Prostate gland (tissue), 2 donors: Measurements from ENCODE around the gene KANSL3.

Experiments
- CTCF ChIP-seq, 4 experiments: fragments of 200-600 bp in 2 of 4; fragments of 450-650 bp in 2 of 4; sonication (generic) in 2 of 4; IDR thresholded peaks; 1 replicate in 3 of 4; 2 replicates in 1 of 4; pipeline ENCODE4 v1.5.1; 2016 to 2019; ENCODE audit warnings: antibody characterized with exemption in 4 of 4, mild to moderate bottlenecking in 2 of 4, moderate library complexity in 2 of 4
- POLR2A ChIP-seq: fragments of 450-650 bp; IDR thresholded peaks from one replicate; pipeline ENCODE4 v1.6.1; 2016; ENCODE audit warnings: antibody characterized with exemption, mild to moderate bottlenecking
- POLR2AphosphoS5 ChIP-seq: sonication (generic); formaldehyde crosslinking; IDR thresholded peaks from one replicate; pipeline ENCODE4 v1.6.1; 2017; ENCODE audit warnings: antibody characterized with exemption

- TF ChIP-seq CTCF (IDR thresholded peaks at IDR 0.05) (no peak), POLR2A (no peak), POLR2AphosphoS5 (no peak)
Observed at GRCh38 chr2:96649342-96649741, 11.2 kb upstream of the KANSL3 start.
